ENCODE measurements around the gene PER1. TPM values are rescaled to one million over a fixed set of nuclear protein-coding genes. Genes with fewer than 3 reads are reported as not detected.

Gene PER1
- total RNA-seq, 1 donor from 2014 or later, result 45.0 TPM

- Mint-ChIP-seq H3K4me3 (no peak overlapping the region), H3K27ac (no peak overlapping the region), H3K9me3 (no peaks in the 10 kb centered on the region), H3K36me3 (ENCODE audit: low read depth) (peaks cover 9% of the 10 kb centered on the region), H3K27me3 (peaks cover 25% of the 10 kb centered on the region), H3K4me1 (peaks cover 39% of the 10 kb centered on the region)
- TF ChIP-seq CTCF (IDR thresholded peaks at IDR 0.05), result no peak
- DNase-seq (no peak), ATAC-seq (ENCODE audit: low read depth) (no peak)
- ChIA-PET POLR2A (interaction anchor here (2.1 to 2.5 kb wide), 2 partner anchors 10 to 45 kb away, joined by 14 to 19 read pairs; no protein-coding TSS in a partner anchor), CTCF (interaction anchor here (2.4 kb wide), 1 partner anchor 10 kb away, joined by 19 read pairs; no protein-coding TSS in a partner anchor)
- intact Hi-C loops (cut with micrococcal nuclease), result no loop called here
Observed at GRCh38 chr17:8128125-8128784, 23.9 kb downstream of the PER1 start.

- peak overlapping the region; percentile 94 for H3K27ac Mint-ChIP-seq
- H3K4me3 Mint-ChIP-seq, result peak overlapping the region; percentile 93
- DNase-seq (peak; percentile 60), ATAC-seq (ENCODE audit: low read depth) (peak; percentile 49)
- H3K9me3 Mint-ChIP-seq, result no peaks in the 10 kb centered on the region
- intact Hi-C loops (cut with micrococcal nuclease), result loop anchor here (1.0 kb wide), 1 partner anchor 12 kb away; no protein-coding TSS in a partner anchor
- no peak for TF ChIP-seq CTCF (IDR thresholded peaks at IDR 0.05)
- peaks cover 49% of the 10 kb centered on the region for H3K4me1 Mint-ChIP-seq
- H3K27me3 Mint-ChIP-seq, result peaks cover 32% of the 10 kb centered on the region
- ChIA-PET CTCF (interaction anchor here (0.8 to 2.4 kb wide), 4 partner anchors 12 to 169 kb away, joined by 3 to 19 read pairs (median 4); partner anchors contain the start of gene SLC25A35), POLR2A (interaction anchor here (1.1 to 2.5 kb wide), 6 partner anchors 8 to 61 kb away, joined by 3 to 19 read pairs (median 4); no protein-coding TSS in a partner anchor)
- peaks cover 9% of the 10 kb centered on the region for H3K36me3 Mint-ChIP-seq (ENCODE audit: low read depth)
Observed at GRCh38 chr17:8126491-8127066, 25.6 kb downstream of the PER1 start.

- ATAC-seq (ENCODE audit: low read depth), result peak; percentile 1
- POLR2A ChIA-PET, result interaction anchor here (1.1 to 2.5 kb wide), 4 partner anchors 12 to 61 kb away, joined by 3 to 19 read pairs (median 8); no protein-coding TSS in a partner anchor
- CTCF ChIA-PET, result interaction anchor here (2.4 kb wide), 1 partner anchor 12 kb away, joined by 19 read pairs; no protein-coding TSS in a partner anchor
- H3K4me1 Mint-ChIP-seq, result peaks cover 52% of the 10 kb centered on the region
- peak; percentile 34 for DNase-seq
- no peak for TF ChIP-seq CTCF (IDR thresholded peaks at IDR 0.05)
- intact Hi-C loops (cut with micrococcal nuclease), result loop anchor here (1.0 kb wide), 1 partner anchor 12 kb away; no protein-coding TSS in a partner anchor
- H3K36me3 Mint-ChIP-seq (ENCODE audit: low read depth), result peaks cover 9% of the 10 kb centered on the region
- H3K4me3 Mint-ChIP-seq, result peak overlapping the region; percentile 93
- H3K27me3 Mint-ChIP-seq, result peaks cover 31% of the 10 kb centered on the region
- peak overlapping the region; percentile 94 for H3K27ac Mint-ChIP-seq
- H3K9me3 Mint-ChIP-seq, result no peaks in the 10 kb centered on the region
Observed at GRCh38 chr17:8125947-8126490, 26.2 kb downstream of the PER1 start.

GRCh38 chr17:8125154-8125946, 26.9 kb downstream of the PER1 start:
- H3K27ac Mint-ChIP-seq, result peak overlapping the region; percentile 94
- POLR2A ChIA-PET, result interaction anchor here (1.3 to 4.2 kb wide), 8 partner anchors 13 to 170 kb away, joined by 4 to 40 read pairs (median 10); partner anchors contain the start of gene SLC25A35
- peaks cover 58% of the 10 kb centered on the region for H3K4me1 Mint-ChIP-seq

More at GRCh38 chr17:8125154-8125946, 26.9 kb downstream of the PER1 start:
- Mint-ChIP-seq H3K4me3 (peak overlapping the region; percentile 93), H3K36me3 (ENCODE audit: low read depth) (peaks cover 11% of the 10 kb centered on the region), H3K9me3 (no peaks in the 10 kb centered on the region), H3K27me3 (peaks cover 35% of the 10 kb centered on the region)
- DNase-seq (peak; percentile 85), ATAC-seq (ENCODE audit: low read depth) (peak; percentile 46)
- CTCF ChIA-PET, result interaction anchor here (1.3 to 2.4 kb wide), 3 partner anchors 13 to 51 kb away, joined by 4 to 19 read pairs (median 4); no protein-coding TSS in a partner anchor
- intact Hi-C loops (cut with micrococcal nuclease), result no loop called here
- TF ChIP-seq CTCF (IDR thresholded peaks at IDR 0.05), result no peak

All from activated B cell treated with CpG ODN at 0.5 μM for 24 hours (primary cell).